ENCODE data around the gene NLRP3. TPM values are rescaled to one million over a fixed set of nuclear protein-coding genes. Genes with fewer than 3 reads are reported as not detected.

NLRP3 gene
- total and polyA plus RNA-seq, 10 of the 15 experiments (the other 5 are each of a cell fraction or from before 2014, with no cell fraction given) = 1.8 to 10.4 (median 5.0) TPM

DNA sequence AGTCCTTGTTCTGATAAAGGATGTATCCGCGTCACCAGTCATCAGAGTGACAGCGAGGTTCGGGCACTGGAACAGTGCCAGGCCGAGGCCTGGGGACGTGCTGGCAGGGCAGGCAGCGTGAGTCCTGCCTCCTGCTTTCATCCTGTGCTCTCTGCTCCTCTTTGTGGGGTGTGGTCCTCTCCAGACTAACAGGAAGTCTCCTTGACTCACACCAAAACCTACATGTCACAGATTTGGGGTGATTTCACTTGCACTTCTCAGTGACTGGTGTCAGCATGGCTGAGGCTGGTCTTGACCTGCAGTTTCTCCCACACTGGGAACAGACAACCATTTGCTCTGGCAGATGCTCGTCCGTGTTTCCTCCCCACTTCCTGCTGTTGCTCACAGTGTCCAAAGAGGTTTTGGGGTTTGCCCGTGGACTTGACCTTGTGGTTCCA lies 8.8 kb upstream of the NLRP3 start (continued):
- TF ChIP-seq IKZF1 (conservative IDR thresholded peaks at IDR 0.05) = peak; percentile 95
- no peak; the same call in 1 of the 2 replicates for TF ChIP-seq DPF2 (IDR thresholded peaks at IDR 0.05)

- no peaks in the 10 kb centered on the region for H3K79me2 ChIP-seq (ENCODE audit: control insufficient read depth, insufficient read depth, low read length)
- no TSS peak for BruUV-seq (replicated peaks)
- RAD21 ChIA-PET (ENCODE audit: unreplicated experiment) = interaction anchor here (1.0 to 2.0 kb wide), 3 partner anchors 18 to 78 kb away, joined by 3 to 15 read pairs (median 5); no protein-coding TSS in a partner anchor
- intact Hi-C loops (cut with micrococcal nuclease; ENCODE audit: unreplicated experiment) (no loop called here), in situ Hi-C loops (cut with MboI) (no loop called here)
- POLR2A ChIA-PET = interaction anchor here (0.7 kb wide), 1 partner anchor 18 kb away, joined by 3 read pairs; no protein-coding TSS in a partner anchor
- H4K20me1 ChIP-seq (ENCODE audit: control insufficient read depth, insufficient read depth) = no peaks in the 10 kb centered on the region
- H3K4me2 ChIP-seq (ENCODE audit: control insufficient read depth, insufficient read depth) = peak overlapping the region; percentile 76
- no peaks in the 10 kb centered on the region; the same call in 2 of the 3 replicates for H3K9me3 ChIP-seq (replicated peaks; ENCODE audit: control insufficient read depth, insufficient read depth, low read length)
- FAIRE-seq (no peak), DNase-seq (ENCODE audit: low read depth, low spot score) (no peak), ATAC-seq (peak; percentile 40)
- peaks cover 34% of the 10 kb centered on the region for H3K4me1 ChIP-seq (ENCODE audit: control insufficient read depth, insufficient read depth, low read length)
- no peak overlapping the region; the same call in 1 of the 2 replicates for H3K27ac ChIP-seq (ENCODE audit: control insufficient read depth, insufficient read depth)
- no peak overlapping the region for H2AFZ ChIP-seq (ENCODE audit: control insufficient read depth, low read depth, low read length)
- H3K4me3 ChIP-seq = no peak overlapping the region; the same call in 1 of the 2 replicates
- H3K27me3 ChIP-seq (replicated peaks in 1 of 2; ENCODE audit: control insufficient read depth in 2 of 2, insufficient read depth in 2 of 2, low read length in 1 of 2) = no peaks in the 10 kb centered on the region
- H3K36me3 ChIP-seq (ENCODE audit: control insufficient read depth in 2 of 2, insufficient read depth in 2 of 2, low read length in 1 of 2) = no peaks in the 10 kb centered on the region
- CTCF ChIA-PET = interaction anchor here (0.7 to 1.9 kb wide), 2 partner anchors 18 to 24 kb away, joined by 3 to 10 read pairs; no protein-coding TSS in a partner anchor
- 17% methylated on average over 5 of the region's 5 CpGs for WGBS (ENCODE audit: insufficient coverage, insufficient replicate concordance, low lambda C conversion rate, missing lambda C conversion rate)
- H3K9ac ChIP-seq (ENCODE audit: control insufficient read depth, insufficient read depth, low read length) = no peak overlapping the region
- SMC1A ChIA-PET (ENCODE audit: uncharacterized antibody, unreplicated experiment) = interaction anchor here (0.7 to 2.1 kb wide), 5 partner anchors 15 to 78 kb away, joined by 3 to 11 read pairs (median 5); no protein-coding TSS in a partner anchor
- TF ChIP-seq, protein P1, sequence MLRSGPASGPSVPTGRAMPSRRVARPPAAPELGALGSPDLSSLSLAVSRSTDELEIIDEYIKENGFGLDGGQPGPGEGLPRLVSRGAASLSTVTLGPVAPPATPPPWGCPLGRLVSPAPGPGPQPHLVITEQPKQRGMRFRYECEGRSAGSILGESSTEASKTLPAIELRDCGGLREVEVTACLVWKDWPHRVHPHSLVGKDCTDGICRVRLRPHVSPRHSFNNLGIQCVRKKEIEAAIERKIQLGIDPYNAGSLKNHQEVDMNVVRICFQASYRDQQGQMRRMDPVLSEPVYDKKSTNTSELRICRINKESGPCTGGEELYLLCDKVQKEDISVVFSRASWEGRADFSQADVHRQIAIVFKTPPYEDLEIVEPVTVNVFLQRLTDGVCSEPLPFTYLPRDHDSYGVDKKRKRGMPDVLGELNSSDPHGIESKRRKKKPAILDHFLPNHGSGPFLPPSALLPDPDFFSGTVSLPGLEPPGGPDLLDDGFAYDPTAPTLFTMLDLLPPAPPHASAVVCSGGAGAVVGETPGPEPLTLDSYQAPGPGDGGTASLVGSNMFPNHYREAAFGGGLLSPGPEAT (IDR thresholded peaks at IDR 0.05; ENCODE audit: low read depth) = 0 out of 2 replicates have a peak, but pooled peaks have one; percentile 22
- TF ChIP-seq MTA3 (IDR thresholded peaks at IDR 0.05; ENCODE audit: borderline replicate concordance, low read length) (no peak), RUNX3 (IDR thresholded peaks at IDR 0.05; ENCODE audit: low read length) (no peak; the same call in 1 of the 2 replicates), LARP7 (IDR thresholded peaks at IDR 0.05) (no peak), ZNF217 (IDR thresholded peaks at IDR 0.05) (no peak), PAX8 (IDR thresholded peaks at IDR 0.05) (no peak), EED (IDR thresholded peaks at IDR 0.05; ENCODE audit: low read depth) (0 out of 2 replicates have a peak, but pooled peaks have one; percentile 41), TCF7 (IDR thresholded peaks at IDR 0.05; ENCODE audit: borderline replicate concordance) (no peak), CTCF (IDR thresholded peaks at IDR 0.05 in 2 of 3, conservative IDR thresholded peaks at IDR 0.05 in 1 of 3; ENCODE audit: control insufficient read depth in 2 of 3, extremely low read depth in 1 of 3, insufficient read depth in 1 of 3, low read depth in 3 of 3, low read length in 3 of 3) (no peak), SREBF1 (IDR thresholded peaks at IDR 0.05; ENCODE audit: low read length) (no peak), MEF2A (IDR thresholded peaks at IDR 0.05; ENCODE audit: insufficient read depth, low read depth, low read length) (no peak), YY1 (IDR thresholded peaks at IDR 0.05; ENCODE audit: low read depth, low read length) (no peak), NBN (IDR thresholded peaks at IDR 0.05) (no peak)
- TF ChIP-seq, protein P2, sequence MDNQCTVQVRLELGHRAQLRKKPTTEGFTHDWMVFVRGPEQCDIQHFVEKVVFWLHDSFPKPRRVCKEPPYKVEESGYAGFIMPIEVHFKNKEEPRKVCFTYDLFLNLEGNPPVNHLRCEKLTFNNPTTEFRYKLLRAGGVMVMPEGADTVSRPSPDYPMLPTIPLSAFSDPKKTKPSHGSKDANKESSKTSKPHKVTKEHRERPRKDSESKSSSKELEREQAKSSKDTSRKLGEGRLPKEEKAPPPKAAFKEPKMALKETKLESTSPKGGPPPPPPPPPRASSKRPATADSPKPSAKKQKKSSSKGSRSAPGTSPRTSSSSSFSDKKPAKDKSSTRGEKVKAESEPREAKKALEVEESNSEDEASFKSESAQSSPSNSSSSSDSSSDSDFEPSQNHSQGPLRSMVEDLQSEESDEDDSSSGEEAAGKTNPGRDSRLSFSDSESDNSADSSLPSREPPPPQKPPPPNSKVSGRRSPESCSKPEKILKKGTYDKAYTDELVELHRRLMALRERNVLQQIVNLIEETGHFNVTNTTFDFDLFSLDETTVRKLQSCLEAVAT (IDR thresholded peaks at IDR 0.05) = peak; percentile 28; the same call in 1 of the 2 replicates
- TF ChIP-seq, protein P3, sequence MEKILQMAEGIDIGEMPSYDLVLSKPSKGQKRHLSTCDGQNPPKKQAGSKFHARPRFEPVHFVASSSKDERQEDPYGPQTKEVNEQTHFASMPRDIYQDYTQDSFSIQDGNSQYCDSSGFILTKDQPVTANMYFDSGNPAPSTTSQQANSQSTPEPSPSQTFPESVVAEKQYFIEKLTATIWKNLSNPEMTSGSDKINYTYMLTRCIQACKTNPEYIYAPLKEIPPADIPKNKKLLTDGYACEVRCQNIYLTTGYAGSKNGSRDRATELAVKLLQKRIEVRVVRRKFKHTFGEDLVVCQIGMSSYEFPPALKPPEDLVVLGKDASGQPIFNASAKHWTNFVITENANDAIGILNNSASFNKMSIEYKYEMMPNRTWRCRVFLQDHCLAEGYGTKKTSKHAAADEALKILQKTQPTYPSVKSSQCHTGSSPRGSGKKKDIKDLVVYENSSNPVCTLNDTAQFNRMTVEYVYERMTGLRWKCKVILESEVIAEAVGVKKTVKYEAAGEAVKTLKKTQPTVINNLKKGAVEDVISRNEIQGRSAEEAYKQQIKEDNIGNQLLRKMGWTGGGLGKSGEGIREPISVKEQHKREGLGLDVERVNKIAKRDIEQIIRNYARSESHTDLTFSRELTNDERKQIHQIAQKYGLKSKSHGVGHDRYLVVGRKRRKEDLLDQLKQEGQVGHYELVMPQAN (conservative IDR thresholded peaks at IDR 0.05) = no peak
These were observed 7.9 kb upstream of the NLRP3 start for GRCh38 chr1:247408100-247408499.
